D721Med (cell line): ENCODE measurements around the gene FOXR1.
A peak's percentile ranks its signal among the peaks of the same experiment; 100 is the strongest.

Source experiments
- DNase-seq: peaks from one replicate; pipeline ENCODE4 v3.0.0; 2011; ENCODE audit warnings: low spot score; ENCODE audit not compliant: insufficient read length
- FAIRE-seq: peaks from 2 replicates; lab custom pipeline; 2011; peaks lifted over from hg19 to GRCh38; lab: Jason Lieb, UNC
- CTCF ChIP-seq: IDR thresholded peaks from 2 replicates; pipeline ENCODE4 v1.5.1; 2012; ENCODE audit warnings: mild to moderate bottlenecking, control low read depth; ENCODE audit not compliant: insufficient read depth; ENCODE audit errors: missing control alignments

The FOXR1 gene

GRCh38 chr11:119024430-119025098, 53.0 kb downstream of the FOXR1 start:
- FAIRE-seq, result no peak
- no peak for TF ChIP-seq CTCF
- DNase-seq, result no peak

- DNase-seq (no peak), FAIRE-seq (no peak)
- no peak for TF ChIP-seq CTCF
These were observed 53.5 kb downstream of the FOXR1 start for GRCh38 chr11:119025099-119025473.

- DNase-seq, result no peak
- no peak for FAIRE-seq
- no peak for TF ChIP-seq CTCF
These were observed 54.0 kb downstream of the FOXR1 start for GRCh38 chr11:119025541-119025940.

- DNase-seq, result no peak
- FAIRE-seq, result no peak
- no peak for TF ChIP-seq CTCF
These were observed 54.6 kb downstream of the FOXR1 start for GRCh38 chr11:119025978-119026766.

GRCh38 chr11:119026970-119027369, 55.4 kb downstream of the FOXR1 start:
- FAIRE-seq, result no peak
- TF ChIP-seq CTCF, result no peak
- DNase-seq, result peak; percentile 9

GRCh38 chr11:119027561-119028345, 56.2 kb downstream of the FOXR1 start:
- DNase-seq (no peak), FAIRE-seq (no peak)
- TF ChIP-seq CTCF, result no peak
